Fibroblast of mammary gland (primary cell): ENCODE data around the gene PNP.

ENCODE experiments used
- DNase-seq: peaks from one replicate; pipeline ENCODE4 v3.0.0-alpha.2; 2010; ENCODE audit warnings: low read depth
- H3K4me3 ChIP-seq: 2 replicates; pipeline ENCODE4 v1.5.1; 2011; ENCODE audit warnings: low read depth, mild to moderate bottlenecking, low read length, moderate library complexity; ENCODE audit not compliant: control insufficient read depth
- CTCF ChIP-seq: conservative IDR thresholded peaks from 2 replicates; pipeline ENCODE4 v1.5.1; 2011; ENCODE audit warnings: low read depth, low read length, inconsistent platforms; ENCODE audit not compliant: control insufficient read depth, insufficient read depth

The PNP gene

DNA sequence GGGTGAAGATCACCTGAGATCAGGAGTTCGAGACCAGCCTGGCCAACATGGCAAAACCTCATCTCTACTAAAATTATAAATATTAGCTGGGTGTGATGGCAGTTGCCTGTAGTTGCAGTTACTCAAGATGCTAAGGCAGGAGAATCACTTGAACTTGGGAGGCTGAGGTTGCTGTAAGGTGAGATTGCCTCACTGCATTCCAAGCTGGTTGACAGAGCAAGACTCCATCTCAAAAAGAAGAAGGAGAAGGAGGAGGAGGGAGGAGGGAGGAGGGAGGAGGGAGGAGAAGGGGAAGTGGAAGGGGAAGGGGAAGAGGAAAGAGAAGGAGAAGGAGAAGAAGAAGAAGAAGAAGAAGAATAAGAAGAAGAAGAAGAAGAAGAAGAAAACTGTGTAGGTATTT, 53.1 kb downstream of the PNP start:
- DNase-seq: peak; percentile 33
- no peak overlapping the region for H3K4me3 ChIP-seq
- no peak for TF ChIP-seq CTCF

GRCh38 chr14:20524027-20524426, 54.8 kb downstream of the PNP start:
- no peak for TF ChIP-seq CTCF
- no peak overlapping the region for H3K4me3 ChIP-seq
- DNase-seq: no peak
